Fibroblast of villous mesenchyme (primary cell): ENCODE data around the gene TNFSF18. TPM values are rescaled to one million over a fixed set of nuclear protein-coding genes. Genes with fewer than 3 reads are reported as not detected.
"Not testable (repeated sequence)": the region's sequence is repeated elsewhere in the genome, so short reads cannot be mapped to it uniquely, and the experiment has no call there.

Experiments used
- DNase-seq: peaks from one replicate; pipeline ENCODE4 v3.0.0-alpha.2; 2010; ENCODE audit warnings: low read depth
- H3K4me3 ChIP-seq: 2 replicates; pipeline ENCODE4 v1.5.1; 2011; ENCODE audit warnings: low read depth, mild to moderate bottlenecking, low read length
- total RNA-seq: library from RNA; depleted of rRNA; stranded (reverse); fragments of >200 nt; gene quantifications from 2 replicates; pipeline ENCODE4 v1.2.3, GENCODE V29; 2012
- TF ChIP-seq, protein P1 (sequence below): IDR thresholded peaks from 2 replicates; pipeline ENCODE4 v1.5.1; 2012; ENCODE audit warnings: low read depth, mild to moderate bottlenecking, low read length; ENCODE audit not compliant: insufficient read depth

Gene TNFSF18
- total RNA-seq, 1 donor: 11.2 TPM

GRCh38 chr1:173093691-173094445 lies 43.1 kb upstream of the TNFSF18 start:
- TF ChIP-seq, protein P1, sequence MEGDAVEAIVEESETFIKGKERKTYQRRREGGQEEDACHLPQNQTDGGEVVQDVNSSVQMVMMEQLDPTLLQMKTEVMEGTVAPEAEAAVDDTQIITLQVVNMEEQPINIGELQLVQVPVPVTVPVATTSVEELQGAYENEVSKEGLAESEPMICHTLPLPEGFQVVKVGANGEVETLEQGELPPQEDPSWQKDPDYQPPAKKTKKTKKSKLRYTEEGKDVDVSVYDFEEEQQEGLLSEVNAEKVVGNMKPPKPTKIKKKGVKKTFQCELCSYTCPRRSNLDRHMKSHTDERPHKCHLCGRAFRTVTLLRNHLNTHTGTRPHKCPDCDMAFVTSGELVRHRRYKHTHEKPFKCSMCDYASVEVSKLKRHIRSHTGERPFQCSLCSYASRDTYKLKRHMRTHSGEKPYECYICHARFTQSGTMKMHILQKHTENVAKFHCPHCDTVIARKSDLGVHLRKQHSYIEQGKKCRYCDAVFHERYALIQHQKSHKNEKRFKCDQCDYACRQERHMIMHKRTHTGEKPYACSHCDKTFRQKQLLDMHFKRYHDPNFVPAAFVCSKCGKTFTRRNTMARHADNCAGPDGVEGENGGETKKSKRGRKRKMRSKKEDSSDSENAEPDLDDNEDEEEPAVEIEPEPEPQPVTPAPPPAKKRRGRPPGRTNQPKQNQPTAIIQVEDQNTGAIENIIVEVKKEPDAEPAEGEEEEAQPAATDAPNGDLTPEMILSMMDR: no peak
- no peak for DNase-seq
- H3K4me3 ChIP-seq: no peak overlapping the region

DNA sequence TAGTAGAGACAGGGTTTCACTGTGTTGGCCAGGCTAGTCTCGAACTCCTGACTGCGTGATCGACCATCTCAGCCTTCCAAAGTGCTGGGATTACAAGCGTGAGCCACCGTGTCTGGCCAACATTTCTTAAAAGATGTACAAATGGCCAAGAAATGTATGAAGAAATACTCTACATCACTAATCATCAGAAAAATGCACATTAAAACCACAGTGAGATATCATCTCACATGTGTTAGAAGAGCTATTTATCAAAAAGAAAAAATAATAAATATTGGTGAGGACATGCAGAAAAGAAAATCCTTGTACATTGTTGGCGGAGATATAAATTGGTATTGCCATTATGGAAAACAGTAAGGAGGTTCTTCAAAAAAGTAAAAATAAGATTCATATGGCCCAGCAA lies 33.6 kb upstream of the TNFSF18 start:
- no peak for DNase-seq
- TF ChIP-seq, protein P1: no peak
- no peak overlapping the region for H3K4me3 ChIP-seq

- DNase-seq: peak; percentile 51
- H3K4me3 ChIP-seq: no peak overlapping the region
- TF ChIP-seq, protein P1: no peak
Observed at GRCh38 chr1:173082913-173083312, 32.2 kb upstream of the TNFSF18 start.

- not testable (repeated sequence) for DNase-seq, H3K4me3 ChIP-seq
Observed at GRCh38 chr1:173074217-173074616, 23.5 kb upstream of the TNFSF18 start.

DNA sequence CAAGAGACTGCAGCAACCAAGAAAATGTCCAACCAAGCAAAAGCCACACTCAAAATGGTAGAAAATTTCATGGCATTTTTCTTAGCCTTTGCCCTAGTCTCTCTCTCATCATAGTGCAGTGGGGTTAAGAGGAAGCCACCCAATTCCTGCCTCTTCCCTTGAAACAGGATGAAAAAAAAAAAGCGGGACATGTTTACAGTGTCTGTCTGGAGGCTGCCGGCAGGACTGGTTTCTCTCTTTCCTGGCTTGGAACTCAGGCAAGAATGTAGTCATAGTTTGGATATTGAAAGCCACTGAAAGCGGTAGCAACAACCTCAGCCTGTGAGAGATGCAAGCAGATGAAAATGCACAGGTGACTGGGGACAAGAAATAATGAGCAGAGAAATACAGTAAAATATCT lies 13.3 kb upstream of the TNFSF18 start:
- peak; percentile 75 for DNase-seq
- TF ChIP-seq, protein P1: no peak
- H3K4me3 ChIP-seq: no peak overlapping the region

DNA sequence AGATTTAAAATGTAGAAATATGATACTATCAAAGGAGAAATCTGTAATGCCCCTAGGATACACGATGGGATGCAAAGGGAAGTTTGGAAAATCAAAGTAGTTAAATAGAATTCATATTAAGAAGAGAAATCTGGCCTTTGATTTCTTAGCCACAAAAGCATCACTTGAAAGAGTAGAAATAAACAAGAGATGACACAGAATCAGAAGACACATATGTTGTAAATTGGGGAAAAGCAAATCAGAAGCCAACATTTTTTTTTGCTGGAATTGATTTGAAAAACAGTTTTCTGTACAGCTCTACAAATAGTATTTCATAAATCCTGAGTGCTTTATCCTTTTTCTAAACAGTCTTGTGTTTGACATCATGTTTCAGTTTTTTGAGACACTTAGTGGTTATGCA lies 12.4 kb upstream of the TNFSF18 start:
- TF ChIP-seq, protein P1: no peak
- H3K4me3 ChIP-seq: no peak overlapping the region
- peak; percentile 21 for DNase-seq

GRCh38 chr1:173062150-173062938 lies 11.6 kb upstream of the TNFSF18 start:
- peak; percentile 94 for DNase-seq
- no peak overlapping the region for H3K4me3 ChIP-seq
- TF ChIP-seq, protein P1: no peak
